Esophagus muscularis mucosa (tissue), 4 donors: ENCODE data around the gene BORCS5. TPM values are rescaled to one million over a fixed set of nuclear protein-coding genes. Genes with fewer than 3 reads are reported as not detected.

Experiments used
- DNase-seq: peaks from one replicate; pipeline ENCODE4 v3.0.0-alpha.2; 2017; ENCODE audit errors: extremely low spot score
- H3K27ac ChIP-seq, 4 donors: fragments of 200-600 bp; sonication (generic); replicated peaks in 1 of 4; 1 replicate in 3 of 4; 2 replicates in 1 of 4; pipeline ENCODE4 v1.5.1; 2016 to 2019; ENCODE audit warnings: mild to moderate bottlenecking in 1 of 4
- H3K27me3 ChIP-seq, 4 donors: fragments of 200-600 bp; sonication (generic); one replicate each; pipeline versions ENCODE4 v1.5.1 to v1.6.0; 2016 to 2019
- H3K36me3 ChIP-seq, 4 donors: fragments of 200-600 bp; sonication (generic); one replicate each; pipeline ENCODE4 v1.5.1; 2016 to 2019
- H3K4me1 ChIP-seq, 4 donors: fragments of 200-600 bp; sonication (generic); one replicate each; pipeline ENCODE4 v1.5.1; 2016 to 2019
- H3K4me3 ChIP-seq, 4 donors: fragments of 200-600 bp; sonication (generic); 1 replicate in 2 of 4; 2 replicates in 2 of 4; pipeline ENCODE4 v1.5.1; 2016 to 2019; ENCODE audit warnings: mild to moderate bottlenecking in 4 of 4, moderate library complexity in 1 of 4
- H3K9me3 ChIP-seq, 4 donors: fragments of 200-600 bp; sonication (generic); 1 replicate in 3 of 4; 2 replicates in 1 of 4; pipeline ENCODE4 v1.5.1; 2016 to 2019
- EP300 ChIP-seq: sonication (generic); formaldehyde crosslinking; IDR thresholded peaks from one replicate; pipeline ENCODE4 v1.6.1; 2017; ENCODE audit warnings: antibody characterized with exemption
- POLR2A ChIP-seq: fragments of 450-650 bp; IDR thresholded peaks from one replicate; pipeline ENCODE4 v1.6.1; 2017; ENCODE audit warnings: antibody characterized with exemption, moderate library complexity, mild to moderate bottlenecking, low read depth
- POLR2AphosphoS5 ChIP-seq, 2 donors: sonication (generic); formaldehyde crosslinking; IDR thresholded peaks; one replicate each; pipeline ENCODE4 v1.6.1; 2017; ENCODE audit warnings: antibody characterized with exemption in 2 of 2
- WGBS: methylation state at CpG from one replicate; pipeline ENCODE4 v1.1.5; 2018; 5-methylcytosine and 5-hydroxymethylcytosine counted together
- intact Hi-C: fragments of 100-400 bp; cut with DNase I; formaldehyde crosslinking; loops from one replicate; pipeline ENCODE4 v1.15.1; 2023
- total RNA-seq, 4 donors: library from RNA; depleted of rRNA; stranded (reverse); fragments of >200 nt; gene quantifications; one replicate each; pipeline versions ENCODE4 v1.1.0 to v1.2.1, GENCODE V29; 2016
- TF ChIP-seq, protein P1 (sequence below), 3 experiments: fragments of 200-600 bp in 2 of 3; fragments of 450-650 bp in 1 of 3; sonication (generic) in 2 of 3; IDR thresholded peaks; one replicate each; pipeline ENCODE4 v1.5.1; 2017 to 2019; ENCODE audit warnings: antibody characterized with exemption in 3 of 3, mild to moderate bottlenecking in 2 of 3, moderate library complexity in 1 of 3

Gene BORCS5
- total RNA-seq, 4 donors from 2014 or later: 16.5 to 25.0 (median 19.0) TPM

DNA sequence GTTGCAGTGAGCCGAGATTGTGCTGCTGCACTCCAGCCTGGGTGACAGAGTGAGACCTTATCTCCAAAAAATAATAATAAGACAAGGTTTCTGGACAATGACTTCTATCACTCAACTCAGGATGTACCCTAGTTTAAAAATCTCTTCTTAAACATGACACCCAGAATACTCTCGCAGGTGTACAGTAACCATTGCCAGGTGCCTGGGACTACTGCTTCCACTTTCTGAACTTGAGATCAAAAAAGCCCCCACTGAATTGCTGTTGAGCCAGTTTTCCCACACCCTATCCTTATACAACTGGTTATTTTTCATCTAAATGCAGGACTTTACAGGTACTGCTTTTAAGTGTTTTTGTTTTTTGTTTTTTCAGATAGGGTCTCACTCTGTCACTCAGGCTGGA, 36.3 kb downstream of the BORCS5 start:
- DNase-seq: no peak
- no peak overlapping the region for H3K27ac ChIP-seq
- TF ChIP-seq POLR2A: no peak
- TF ChIP-seq, protein P1, sequence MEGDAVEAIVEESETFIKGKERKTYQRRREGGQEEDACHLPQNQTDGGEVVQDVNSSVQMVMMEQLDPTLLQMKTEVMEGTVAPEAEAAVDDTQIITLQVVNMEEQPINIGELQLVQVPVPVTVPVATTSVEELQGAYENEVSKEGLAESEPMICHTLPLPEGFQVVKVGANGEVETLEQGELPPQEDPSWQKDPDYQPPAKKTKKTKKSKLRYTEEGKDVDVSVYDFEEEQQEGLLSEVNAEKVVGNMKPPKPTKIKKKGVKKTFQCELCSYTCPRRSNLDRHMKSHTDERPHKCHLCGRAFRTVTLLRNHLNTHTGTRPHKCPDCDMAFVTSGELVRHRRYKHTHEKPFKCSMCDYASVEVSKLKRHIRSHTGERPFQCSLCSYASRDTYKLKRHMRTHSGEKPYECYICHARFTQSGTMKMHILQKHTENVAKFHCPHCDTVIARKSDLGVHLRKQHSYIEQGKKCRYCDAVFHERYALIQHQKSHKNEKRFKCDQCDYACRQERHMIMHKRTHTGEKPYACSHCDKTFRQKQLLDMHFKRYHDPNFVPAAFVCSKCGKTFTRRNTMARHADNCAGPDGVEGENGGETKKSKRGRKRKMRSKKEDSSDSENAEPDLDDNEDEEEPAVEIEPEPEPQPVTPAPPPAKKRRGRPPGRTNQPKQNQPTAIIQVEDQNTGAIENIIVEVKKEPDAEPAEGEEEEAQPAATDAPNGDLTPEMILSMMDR (IDR thresholded peaks at IDR 0.05): no peak
- TF ChIP-seq EP300: no peak
- no peak for TF ChIP-seq POLR2AphosphoS5 (IDR thresholded peaks at IDR 0.05)
- no peaks in the 10 kb centered on the region for H3K27me3 ChIP-seq
- H3K4me3 ChIP-seq: no peak overlapping the region
- H3K9me3 ChIP-seq: no peaks in the 10 kb centered on the region
- intact Hi-C loops: no loop called here
- peaks cover 0 to 21% (median 14%) of the 10 kb centered on the region in 4 donors for H3K4me1 ChIP-seq
- H3K36me3 ChIP-seq: no peaks in the 10 kb centered on the region
- 97% methylated on average over 2 of the region's 2 CpGs for WGBS

DNA sequence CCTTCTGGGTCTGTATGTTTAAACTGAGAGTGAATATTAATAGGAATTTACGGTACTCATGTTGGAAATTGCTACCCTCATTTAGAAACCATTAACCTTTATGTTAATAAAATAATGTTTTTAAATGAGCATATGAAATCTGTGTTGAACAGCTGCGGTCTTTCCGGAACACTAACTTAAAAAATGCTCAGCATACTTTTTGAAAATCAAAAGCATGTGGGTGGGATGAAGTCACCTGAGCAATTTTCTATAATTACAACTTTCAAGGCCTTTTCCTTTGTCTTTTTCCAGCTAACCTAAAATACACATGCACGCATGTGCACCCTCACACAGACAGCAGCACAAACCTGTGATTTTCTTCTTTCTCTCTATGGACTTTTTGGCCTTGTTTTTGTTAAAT, 39.8 kb downstream of the BORCS5 start:
- H3K4me3 ChIP-seq: no peak overlapping the region
- H3K9me3 ChIP-seq: no peaks in the 10 kb centered on the region
- peak overlapping the region in 3 of 4 donors; percentile 42 to 66 (median 56) for H3K27ac ChIP-seq
- DNase-seq: no peak
- H3K27me3 ChIP-seq: no peaks in the 10 kb centered on the region
- TF ChIP-seq EP300: no peak
- TF ChIP-seq, protein P1 (IDR thresholded peaks at IDR 0.05): no peak
- no peak for TF ChIP-seq POLR2A
- no peak for TF ChIP-seq POLR2AphosphoS5 (IDR thresholded peaks at IDR 0.05)
- intact Hi-C loops: no loop called here
- WGBS: 63% methylated on average over 4 of the region's 4 CpGs
- H3K36me3 ChIP-seq: no peaks in the 10 kb centered on the region
- peaks cover 0 to 32% (median 23%) of the 10 kb centered on the region in 4 donors for H3K4me1 ChIP-seq

DNA sequence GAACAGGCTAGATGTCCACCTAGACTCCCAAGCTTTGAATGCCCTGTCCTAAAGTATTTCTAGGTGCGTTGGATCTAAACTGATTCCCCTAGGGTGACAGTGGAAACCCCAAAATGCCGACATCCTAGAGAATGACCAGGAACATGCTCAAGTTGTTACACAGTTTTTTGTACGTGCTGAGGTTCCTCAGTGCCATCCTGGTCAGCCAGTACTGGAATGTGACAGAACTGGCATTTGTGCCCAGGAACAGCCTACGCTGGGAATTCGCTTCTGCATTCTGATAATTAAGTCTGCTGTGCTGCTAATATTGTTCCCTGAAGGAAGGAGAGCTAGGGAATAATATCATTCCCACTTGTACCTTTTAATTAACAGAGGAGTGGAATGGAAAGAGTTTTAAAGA, 40.3 kb downstream of the BORCS5 start:
- peak overlapping the region; percentile 42 to 66 (median 49) for H3K27ac ChIP-seq
- no peaks in the 10 kb centered on the region for H3K27me3 ChIP-seq
- H3K9me3 ChIP-seq: no peaks in the 10 kb centered on the region
- no peak for DNase-seq
- TF ChIP-seq POLR2A (no peak), EP300 (no peak), POLR2AphosphoS5 (IDR thresholded peaks at IDR 0.05) (no peak)
- TF ChIP-seq, protein P1 (IDR thresholded peaks at IDR 0.05): no peak
- H3K4me1 ChIP-seq: peaks cover 0 to 32% (median 23%) of the 10 kb centered on the region in 4 donors
- H3K4me3 ChIP-seq: no peak overlapping the region
- no peaks in the 10 kb centered on the region for H3K36me3 ChIP-seq
- 85% methylated on average over 5 of the region's 5 CpGs for WGBS
- intact Hi-C loops: no loop called here

DNA sequence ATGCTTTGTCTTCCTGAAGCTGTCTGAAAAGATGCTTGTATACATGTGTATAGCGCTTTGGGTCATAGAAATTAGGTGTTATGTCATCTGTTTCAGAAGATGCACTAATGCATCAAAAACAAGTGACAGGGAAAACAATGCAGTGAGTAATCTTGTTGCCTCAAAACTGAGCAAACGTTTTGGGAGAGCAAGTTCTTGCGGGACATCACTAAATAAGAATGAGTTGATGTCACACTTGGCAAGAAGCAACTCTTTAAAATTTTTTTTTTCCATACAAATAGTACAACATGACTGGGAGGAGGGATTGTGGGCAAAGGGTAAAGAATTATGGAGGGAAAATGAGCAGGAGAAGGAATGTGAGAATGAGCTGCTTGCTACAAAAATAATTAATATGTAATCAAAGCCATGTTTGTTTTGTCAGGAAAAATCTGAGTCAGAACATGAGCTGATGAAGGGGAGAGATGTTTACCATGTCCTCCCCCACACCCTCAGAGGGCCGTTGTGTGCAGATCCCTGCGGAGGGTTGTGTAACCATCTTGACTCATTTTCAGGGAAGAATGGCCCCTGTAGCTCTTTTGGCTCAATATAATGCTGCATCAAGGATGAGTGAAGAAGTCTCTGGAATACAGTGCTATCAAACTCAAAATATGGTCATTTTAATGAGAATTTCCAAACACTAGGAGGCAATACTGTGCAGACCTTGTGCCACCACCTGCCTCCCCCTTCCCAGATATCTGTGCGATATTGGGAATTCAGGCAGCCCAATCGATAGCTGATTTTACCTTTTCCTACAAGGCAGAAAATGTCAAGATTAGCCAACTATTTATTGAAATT, 41.4 kb downstream of the BORCS5 start:
- peak overlapping the region; percentile 42 to 66 (median 49) for H3K27ac ChIP-seq
- intact Hi-C loops: no loop called here
- no peaks in the 10 kb centered on the region for H3K9me3 ChIP-seq
- 55% methylated on average over 7 of the region's 7 CpGs for WGBS
- peak; percentile 93 for DNase-seq
- H3K4me3 ChIP-seq: no peak overlapping the region
- peaks cover 1 to 37% (median 30%) of the 10 kb centered on the region in 4 donors for H3K4me1 ChIP-seq
- TF ChIP-seq, protein P1 (IDR thresholded peaks at IDR 0.05): peak in 2 of 3 experiments; percentile 11 to 14
- TF ChIP-seq POLR2AphosphoS5 (IDR thresholded peaks at IDR 0.05): peak; percentile 62 to 78
- no peak for TF ChIP-seq POLR2A
- no peak for TF ChIP-seq EP300
- no peaks in the 10 kb centered on the region for H3K36me3 ChIP-seq
- H3K27me3 ChIP-seq: no peaks in the 10 kb centered on the region
